HG03025 (cell line): ENCODE results near the gene PSMA5.
"Not testable (repeated sequence)": the region's sequence is repeated elsewhere in the genome, so short reads cannot be mapped to it uniquely, and the experiment has no call there.

Experiments used
- ATAC-seq: cut with Tn5 transposase; IDR thresholded peaks from one replicate; pipeline ENCODE4 v1.9.1; 2021; ENCODE audit warnings: mild to moderate bottlenecking, moderate library complexity; ENCODE audit not compliant: unreplicated experiment, low FRiP score

Gene PSMA5

DNA sequence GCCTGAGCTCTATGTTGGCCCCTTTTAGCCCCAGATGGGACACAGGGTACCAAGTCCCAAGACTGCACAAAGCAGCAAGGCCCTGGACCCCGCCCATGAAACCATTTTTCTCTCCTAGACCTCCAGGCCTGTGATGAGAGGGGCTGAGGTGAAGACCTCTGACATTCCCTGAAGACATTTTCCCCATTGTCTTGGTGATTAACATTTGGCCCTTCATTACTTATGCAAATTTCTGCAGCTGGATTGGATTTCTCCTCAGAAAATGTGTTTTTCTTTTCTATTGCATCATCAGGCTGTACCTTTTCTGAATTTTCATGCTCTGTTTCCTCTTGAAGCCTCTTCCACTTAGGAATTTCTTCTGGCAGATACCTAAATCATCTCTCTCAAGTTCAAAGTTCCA lies 8.2 kb upstream of the PSMA5 start:
- ATAC-seq = no peak

DNA sequence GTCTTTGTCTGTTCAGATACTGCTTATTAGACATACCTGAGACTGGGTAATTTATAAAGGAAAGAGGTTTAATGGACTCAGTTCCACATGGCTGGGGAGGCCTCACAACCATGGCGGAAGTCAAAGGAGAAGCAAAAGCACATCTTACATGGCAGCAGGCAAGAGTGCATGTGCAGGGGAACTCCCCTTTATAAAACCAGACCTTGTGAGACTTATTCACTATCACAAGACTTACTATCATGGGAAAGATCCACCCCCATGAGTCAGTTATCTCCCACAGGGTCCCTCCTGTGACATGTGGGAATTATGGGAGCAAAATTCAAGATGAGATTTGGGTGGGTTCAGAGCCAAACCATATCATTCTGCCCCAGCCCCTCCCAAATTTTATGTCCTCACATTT lies 7.1 kb upstream of the PSMA5 start:
- no peak for ATAC-seq

DNA sequence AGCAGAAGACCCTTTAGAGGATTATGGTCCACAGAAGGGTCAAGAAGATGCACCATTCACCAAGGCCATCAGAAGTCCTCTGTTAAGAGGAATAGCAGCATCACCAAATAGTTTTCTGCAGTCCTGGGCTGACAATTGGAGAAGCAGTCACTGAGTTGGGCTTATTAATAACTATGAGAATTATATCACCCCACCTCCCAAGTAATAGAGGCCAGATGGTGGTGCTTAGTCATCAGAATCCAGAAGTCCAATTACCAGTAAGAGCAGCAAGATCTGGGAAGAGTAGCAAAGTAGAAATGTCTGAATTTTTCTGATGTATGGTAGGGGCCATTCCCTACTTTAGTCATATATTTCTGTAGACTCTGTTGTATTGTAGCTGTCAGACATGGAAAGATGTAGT lies 6.1 kb upstream of the PSMA5 start:
- no peak for ATAC-seq

DNA sequence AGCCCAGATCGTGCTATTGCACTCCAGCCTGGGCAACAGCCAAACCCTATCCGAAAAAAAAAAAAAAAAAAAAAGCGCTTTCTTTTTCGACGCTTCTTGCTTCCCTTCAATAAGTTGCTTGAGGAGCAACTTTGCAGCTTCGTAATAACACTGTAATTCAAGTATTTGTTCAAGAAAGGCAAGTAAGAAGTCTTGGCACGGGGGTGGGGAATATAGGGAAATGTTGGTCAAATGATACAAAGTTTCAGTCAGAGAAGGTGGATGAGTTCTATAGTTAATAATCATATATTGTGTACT lies 871 bp upstream of the PSMA5 start:
- no peak for ATAC-seq

DNA sequence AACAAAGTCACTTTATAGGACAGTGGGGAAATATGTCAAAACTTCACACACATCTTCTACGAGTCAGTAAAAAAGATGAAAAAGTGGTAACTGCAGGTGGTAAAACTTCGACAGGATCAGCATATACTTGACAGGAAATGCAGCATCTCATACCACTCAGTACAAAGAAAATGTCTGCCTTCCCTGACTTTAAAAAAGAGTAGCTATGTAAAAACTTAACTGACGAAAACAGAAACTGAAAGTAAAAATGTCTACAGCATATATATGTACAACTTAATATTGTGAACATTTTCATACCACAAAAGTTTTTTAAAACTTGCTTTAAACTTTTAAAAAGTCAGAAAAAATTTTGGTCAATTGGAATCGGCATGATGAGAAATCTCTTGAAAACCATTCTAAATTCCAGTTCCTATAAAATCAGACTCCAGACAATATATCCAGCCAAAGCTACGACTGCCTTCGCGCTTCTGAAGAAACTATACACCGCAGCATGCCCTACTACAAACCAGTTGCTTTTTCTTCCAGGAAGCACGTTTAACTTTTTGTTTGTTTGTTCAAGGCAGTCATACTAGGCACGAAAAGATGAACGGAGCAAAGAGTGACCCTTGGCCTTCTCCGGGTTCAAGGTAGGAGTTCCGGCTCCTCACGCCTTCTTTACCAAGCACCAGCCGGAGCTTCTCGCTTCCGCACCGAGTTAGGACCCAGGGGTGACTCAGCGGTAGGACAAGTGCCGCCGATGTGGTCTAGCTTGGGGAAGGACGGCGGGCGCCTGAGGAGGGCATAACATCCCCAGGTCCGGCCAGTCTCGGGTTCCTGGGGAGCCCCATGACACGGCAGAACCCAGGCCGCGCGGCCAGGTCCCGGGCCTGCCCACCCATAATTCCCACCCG lies 612 bp downstream of the PSMA5 start:
- ATAC-seq = peak; percentile 34

DNA sequence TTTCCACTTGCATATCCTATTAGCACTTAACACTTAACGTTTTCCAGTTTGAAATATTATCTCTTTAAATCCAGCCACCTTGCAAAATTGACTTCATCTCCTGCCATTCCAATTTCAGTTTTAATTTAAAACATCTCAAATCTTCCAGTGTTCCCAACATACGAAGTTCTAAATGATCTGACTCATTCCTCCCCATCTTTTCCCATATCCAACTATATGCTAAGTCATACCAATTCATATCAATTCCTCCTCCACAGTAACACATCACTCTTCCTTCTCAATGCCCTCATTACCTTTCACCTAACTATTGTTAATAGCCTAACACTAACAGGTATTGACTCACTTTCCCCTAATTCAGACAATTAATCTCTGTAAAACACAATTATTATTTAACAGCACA lies 2.8 kb downstream of the PSMA5 start:
- ATAC-seq = no peak

DNA sequence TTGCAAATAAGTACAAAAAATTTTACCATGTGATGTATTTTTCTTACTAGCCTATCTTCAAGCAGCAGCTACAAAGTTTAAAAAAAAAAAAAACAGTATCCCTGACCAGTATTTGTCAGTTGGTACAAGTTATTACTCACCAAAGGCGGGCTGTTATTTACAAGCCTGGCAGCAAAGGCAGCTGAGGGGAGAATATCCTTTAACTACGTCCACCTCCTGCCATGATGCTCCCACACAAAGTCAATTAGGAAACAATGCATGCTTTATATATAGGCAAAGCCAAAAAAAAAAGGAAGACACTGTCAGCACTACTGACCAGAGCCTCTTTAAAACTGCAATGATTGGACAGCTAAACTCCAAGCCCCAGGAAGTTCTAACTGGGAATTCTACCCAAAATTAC lies 13.7 kb downstream of the PSMA5 start:
- no peak for ATAC-seq

DNA sequence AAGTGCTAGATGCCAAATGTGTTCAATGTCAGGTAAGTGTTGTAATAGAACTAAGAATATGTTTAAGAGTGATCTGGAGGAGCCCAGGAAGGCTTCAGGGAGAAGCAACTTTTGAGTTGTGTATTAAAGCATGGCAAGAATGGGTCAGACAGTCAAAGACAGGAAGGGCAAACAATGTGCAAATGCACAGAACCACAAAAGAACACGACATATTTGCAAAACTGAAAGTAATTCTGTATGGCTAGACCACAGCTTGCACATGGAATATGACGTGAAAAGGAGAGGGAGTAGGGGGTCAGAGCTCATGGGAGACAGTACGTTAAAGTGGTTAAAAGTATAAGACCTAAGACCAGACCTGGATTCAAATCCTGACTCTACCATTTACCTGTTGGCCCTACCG lies 21.4 kb downstream of the PSMA5 start:
- ATAC-seq = no peak

DNA sequence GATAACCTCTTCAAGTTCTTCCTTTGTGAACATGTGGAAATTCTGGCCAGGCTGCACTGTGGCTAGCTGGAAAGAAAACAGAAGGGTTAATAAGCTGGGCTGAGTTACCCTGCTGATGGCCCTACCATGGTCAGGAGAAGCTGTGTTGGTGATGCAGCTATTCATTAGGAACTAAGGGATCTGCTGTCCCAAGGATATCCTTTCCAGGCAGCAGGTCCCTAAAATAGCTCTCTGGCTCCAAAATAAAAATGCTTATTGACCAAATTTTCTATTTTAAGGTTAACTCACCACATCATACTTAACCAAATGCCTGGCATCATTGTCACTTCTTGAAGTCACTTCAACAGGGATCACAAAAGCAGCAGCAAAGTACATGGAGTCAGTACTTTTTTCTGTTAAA lies 24.2 kb downstream of the PSMA5 start:
- ATAC-seq = no peak

DNA sequence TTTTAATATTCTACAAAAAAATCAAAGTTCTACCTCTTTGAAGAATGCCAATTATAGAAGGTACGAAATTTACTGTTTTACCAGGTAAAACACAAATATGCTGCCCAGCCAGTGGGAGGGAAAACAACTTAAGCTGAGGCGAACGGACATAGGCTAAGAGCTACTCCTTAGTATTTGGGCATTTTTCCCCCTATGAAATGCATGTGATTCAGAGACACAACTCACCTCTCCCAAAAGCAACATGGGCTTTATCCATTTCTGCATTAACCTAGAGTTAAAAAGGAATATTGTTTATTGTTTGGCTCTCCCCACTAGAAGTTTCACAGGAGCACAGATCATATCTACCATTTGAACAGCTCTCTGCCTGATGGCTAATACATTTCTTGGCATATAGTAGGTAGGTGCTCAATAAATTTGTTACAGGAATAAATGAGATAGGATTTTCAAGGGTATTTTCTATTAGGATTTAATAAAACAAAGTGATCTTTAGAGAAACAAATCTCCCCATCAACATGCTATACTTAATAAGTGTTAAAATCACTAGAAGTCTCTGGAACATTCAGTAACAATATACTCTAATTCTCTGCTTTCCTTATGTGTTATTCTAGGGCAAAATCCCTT lies 26.1 kb downstream of the PSMA5 start:
- no peak for ATAC-seq

DNA sequence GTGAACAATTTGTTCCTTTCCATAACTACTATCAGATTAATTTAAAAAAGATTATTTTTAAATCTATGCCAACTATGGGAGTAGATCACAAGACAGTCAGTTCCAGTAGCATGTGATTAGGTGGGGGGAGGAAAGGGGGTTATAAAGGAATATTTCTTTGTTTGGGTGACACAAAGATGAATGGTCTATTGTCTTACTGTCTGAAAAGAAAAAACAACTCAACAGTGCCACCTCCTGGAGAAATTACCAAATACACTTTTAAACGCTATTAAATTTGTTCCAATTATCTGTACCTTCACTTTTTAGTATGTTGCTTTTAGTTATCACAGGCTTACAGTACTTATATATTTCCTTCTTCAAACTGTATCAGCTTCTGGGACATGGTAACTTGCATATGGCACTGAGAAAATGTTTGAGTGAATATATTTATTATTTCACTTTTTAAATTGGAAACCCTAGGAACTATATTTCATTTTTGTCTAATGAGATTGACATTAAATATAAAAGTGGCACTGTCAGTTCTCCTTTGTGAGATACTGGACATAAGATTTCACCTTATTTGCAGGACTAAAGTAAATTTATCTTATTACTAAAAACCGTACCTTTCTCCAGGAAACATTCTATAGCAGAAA lies 26.8 kb downstream of the PSMA5 start:
- no peak for ATAC-seq

DNA sequence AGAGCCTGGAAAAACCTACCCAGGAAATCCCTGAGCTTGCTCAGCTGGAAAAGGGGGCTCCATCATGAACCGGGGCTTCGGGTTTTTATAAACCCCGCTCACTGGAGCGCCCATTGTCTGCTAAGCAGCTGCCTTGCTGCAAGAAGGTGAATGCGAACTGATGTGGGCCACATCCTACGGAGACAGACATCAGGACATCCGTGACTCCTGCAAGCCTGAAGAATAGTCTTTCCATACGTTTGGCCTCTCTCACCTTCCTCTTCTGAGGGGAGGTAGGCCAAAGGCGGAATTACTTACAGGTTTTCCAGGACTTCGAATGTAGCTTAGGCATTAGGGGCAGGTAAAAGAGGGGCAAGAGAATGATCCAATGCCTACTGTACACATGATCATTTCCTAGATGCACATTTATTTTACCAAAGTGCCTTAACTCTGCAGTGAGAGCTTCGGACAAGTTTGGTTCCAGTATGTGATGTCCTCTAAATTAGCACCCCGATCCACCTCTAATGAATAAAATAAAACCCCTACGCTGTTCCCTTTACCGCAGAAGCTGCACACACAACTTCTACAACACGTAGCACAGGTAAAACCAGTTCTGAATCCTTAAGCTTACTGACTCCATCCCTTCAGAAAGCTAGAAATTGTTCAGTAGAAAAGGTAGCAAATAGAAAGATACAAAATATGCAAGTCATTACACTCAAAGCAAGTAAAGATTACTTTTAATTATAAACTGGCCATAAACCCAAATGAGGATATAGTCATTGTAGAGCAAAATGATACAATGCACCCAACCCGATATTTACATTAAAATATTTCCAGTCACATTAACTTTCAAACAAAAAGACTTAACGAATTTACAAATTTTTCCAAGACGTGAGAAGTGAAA lies 27.7 kb downstream of the PSMA5 start:
- no peak for ATAC-seq

DNA sequence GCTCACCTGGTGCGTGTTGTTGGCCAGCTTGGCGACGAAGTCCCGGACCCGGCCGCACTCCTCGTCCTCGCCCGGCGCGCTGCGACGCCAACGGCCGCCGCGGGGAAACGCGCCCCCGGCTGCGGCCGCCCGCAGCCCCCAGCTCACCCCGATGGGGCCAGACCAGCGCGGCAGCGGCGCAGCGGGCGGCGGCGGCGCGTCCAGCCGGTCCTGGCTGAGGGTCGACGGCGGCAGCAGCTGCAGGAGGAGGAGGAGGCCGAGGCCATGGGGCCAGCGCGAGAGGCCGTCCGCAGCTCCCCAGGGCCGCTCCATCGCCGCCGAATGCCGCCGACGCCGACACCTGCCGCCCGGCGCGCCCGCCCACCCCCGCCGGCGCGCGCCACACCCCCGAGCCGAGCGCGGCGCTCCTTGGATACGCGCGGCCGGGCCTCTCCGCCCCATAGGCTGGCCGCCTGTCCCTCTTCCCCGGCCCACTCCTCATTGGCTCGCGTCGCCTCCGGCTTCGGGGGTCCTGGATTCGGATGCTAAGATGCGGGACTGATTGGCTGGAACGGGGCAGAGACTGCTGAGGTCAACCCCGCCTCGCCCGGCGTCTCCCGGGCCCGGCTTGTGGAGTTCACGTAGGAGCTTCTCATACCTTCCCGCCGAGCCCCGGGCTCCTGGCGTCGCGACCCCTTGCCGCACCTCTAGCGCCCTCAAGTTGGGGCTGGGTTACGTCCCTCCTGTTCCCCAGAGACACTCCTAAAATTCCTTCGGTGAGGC lies 28.5 kb downstream of the PSMA5 start, which contains the start of gene SORT1:
Gene SORT1 (minus strand): TSS at position 338 of the 762 bp plus-strand sequence. CDS start 26 bp downstream, at position 312.
- peak; percentile 79 for ATAC-seq

DNA sequence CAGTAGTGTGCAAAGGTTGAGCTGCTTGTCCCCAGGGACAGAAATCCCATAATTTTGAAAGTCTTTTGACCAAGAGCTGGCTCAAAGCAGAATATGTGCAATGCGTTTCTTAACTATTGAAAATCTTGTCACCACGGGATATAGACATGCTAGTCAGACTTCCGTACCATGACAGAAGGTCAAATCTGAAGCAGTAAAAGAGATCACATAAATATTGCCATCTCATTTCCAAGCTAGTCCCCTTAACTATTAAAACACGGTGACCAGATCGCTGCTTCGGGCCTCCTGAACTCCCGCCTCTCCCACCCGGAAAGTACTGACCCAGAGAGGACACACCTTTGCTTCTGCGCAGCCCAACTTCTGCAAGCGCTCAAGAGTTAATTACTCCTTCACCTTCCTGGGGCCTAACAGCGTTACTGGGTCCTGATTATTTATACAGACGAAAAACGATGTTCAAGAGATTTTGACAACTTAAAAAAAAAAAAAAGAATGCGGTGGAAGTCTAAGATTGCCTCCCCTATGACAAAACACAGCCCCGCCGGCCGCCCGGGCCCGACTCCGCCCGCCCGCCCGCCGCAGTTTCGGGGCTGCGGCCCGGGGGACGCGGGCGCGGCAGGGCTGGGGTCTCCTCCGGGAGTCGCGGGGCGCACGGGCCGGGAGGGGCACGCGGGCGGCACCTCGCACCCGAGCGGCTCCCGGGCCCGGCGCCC lies 29.2 kb downstream of the PSMA5 start:
- no peak for ATAC-seq

DNA sequence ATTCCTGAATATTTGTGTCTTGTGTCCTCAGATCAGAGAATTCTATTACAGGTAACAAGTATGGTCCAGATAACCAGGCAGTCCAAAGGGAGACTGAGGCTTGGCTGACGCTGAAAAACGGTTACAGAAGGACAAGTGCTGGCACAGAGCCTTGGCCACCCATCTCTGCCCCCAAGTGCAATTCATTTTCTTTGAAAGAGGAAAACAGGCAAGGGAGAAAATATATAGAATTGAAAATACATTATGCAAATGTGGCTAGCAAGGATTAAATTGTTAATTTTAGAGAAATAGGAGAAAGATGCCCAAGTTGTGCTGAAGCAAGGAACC lies 29.8 kb downstream of the PSMA5 start:
- ATAC-seq = no peak

DNA sequence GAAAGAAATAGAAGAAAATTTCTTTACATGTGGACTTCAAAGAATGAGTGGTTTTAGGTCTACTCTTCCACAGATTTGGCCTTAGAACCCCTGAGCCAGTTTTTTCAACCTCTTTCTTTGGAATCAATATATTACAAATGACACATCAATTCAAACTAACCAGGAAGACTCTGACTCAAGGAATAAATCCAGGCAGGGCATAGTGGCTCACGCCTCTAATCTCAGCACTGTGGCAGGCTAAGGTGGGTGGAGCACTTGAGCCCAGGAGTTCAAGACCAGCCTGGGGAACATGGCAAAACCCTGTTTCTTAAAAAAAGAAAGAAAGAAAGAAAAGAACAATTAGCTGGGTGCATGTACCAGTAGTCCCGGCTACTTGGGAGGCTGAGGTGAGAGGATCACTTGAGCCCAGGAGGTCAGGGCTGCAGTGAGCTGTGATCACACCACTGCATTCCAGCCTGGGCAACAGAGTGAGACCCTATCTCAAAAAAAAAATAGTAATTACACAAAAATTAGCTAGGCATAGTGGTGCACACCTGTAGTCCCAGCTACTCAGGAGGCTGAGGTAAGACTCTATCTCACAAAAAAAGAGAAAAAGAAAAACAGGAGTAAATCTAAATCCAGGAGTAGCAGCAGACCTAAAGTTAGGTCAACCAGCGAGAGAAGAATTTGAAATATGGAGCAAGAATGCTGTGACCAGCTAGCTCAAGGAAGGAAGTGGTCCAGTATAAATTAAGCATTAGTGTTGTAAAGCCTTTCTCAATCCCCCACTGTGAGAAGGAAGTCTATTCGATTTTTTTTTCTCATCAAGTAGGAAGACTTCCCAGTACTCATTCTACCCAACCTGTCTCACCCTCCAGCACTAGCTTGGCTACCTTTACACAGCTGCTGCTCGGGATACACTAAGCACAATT lies 30.4 kb downstream of the PSMA5 start:
- ATAC-seq = no peak

DNA sequence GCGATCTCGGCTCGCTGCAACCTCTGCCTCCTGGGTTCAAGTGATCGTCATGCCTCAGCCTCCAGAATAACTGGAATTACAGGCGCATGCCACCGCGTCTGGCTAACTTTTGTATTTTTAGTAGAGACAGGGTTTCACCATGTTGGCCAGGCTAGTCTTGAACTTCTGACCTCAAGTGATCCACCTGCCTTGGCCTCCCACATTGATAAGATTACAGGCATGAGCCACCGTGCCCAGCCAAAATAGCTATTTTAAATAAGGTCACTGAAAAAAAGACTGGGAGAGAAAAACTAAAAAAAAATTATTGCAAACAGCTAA lies 31.0 kb downstream of the PSMA5 start:
- ATAC-seq = not testable (repeated sequence)

DNA sequence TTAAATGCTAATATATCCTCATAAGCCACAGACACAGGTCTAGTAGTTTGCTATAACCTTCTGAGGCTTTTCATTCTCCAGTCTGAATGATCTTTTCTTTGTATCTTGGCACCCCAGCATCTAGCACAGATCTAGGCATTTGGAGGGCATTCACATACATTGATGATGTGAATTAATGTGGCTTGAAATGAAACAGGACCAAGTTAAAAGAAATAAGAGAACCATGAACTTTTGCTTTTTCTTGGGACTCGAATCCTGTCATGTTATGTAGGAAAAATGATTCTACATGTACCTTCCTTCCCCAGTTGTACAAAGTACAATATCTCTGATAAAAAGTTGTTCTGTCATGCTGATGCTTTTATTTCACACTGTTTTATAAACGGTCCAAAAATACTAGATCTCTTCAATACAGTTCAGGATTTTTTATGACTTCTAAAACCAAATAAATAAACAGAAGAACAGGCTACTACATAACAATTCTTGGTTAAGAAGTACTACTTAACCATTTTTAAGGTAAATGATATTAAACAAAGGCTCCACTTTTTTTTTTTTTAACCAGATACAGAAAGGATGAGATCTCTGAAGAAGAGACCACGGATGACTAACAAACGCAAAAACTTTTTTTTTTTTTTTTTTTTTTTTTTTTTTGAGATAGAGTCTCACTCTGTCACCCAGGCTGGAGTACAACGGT lies 31.5 kb downstream of the PSMA5 start:
- ATAC-seq = no peak
